ENCODE measurements around the gene RASGEF1C. TPM values are rescaled to one million over a fixed set of nuclear protein-coding genes. Genes with fewer than 3 reads are reported as not detected.

The RASGEF1C gene
- total and polyA plus RNA-seq, 10 donors = 0.06 to 1.1 (median 0.21) TPM; not detected in 6

DNA sequence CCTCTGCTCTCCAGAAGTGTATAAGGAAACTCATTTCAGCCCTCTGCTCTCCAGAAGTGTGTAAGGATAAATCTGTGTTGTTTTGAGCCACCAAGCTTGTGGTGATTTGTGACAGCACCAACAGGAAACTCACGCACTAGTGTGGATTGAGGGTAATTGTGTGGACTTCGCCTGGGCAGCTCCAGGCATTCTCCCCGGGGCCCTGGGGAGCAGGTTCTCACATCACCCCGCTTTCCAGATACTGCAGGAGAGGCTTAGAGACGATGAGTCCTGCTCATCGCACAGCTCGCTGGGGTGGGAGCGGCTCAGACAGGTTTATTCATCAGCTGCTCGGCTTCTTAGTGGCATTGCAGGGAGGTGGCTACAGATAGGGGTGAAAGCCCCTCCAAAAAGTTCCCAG lies 99.1 kb downstream of the RASGEF1C start:
- TF ChIP-seq POLR2A (IDR thresholded peaks at IDR 0.05) (no peak), POLR2AphosphoS5 (IDR thresholded peaks at IDR 0.05) (no peak)
- TF ChIP-seq, protein P1, sequence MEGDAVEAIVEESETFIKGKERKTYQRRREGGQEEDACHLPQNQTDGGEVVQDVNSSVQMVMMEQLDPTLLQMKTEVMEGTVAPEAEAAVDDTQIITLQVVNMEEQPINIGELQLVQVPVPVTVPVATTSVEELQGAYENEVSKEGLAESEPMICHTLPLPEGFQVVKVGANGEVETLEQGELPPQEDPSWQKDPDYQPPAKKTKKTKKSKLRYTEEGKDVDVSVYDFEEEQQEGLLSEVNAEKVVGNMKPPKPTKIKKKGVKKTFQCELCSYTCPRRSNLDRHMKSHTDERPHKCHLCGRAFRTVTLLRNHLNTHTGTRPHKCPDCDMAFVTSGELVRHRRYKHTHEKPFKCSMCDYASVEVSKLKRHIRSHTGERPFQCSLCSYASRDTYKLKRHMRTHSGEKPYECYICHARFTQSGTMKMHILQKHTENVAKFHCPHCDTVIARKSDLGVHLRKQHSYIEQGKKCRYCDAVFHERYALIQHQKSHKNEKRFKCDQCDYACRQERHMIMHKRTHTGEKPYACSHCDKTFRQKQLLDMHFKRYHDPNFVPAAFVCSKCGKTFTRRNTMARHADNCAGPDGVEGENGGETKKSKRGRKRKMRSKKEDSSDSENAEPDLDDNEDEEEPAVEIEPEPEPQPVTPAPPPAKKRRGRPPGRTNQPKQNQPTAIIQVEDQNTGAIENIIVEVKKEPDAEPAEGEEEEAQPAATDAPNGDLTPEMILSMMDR (IDR thresholded peaks at IDR 0.05 in 8 of 11, conservative IDR thresholded peaks at IDR 0.05 in 3 of 11) = no peak
- peak; percentile 32 for DNase-seq
- Histone ChIP-seq H3K4me3 (no peak overlapping the region), H3K27ac (no peak overlapping the region), H3K27me3 (replicated peaks in 1 of 7) (peaks cover 0 to 27% (median 0%) of the 10 kb centered on the region in 7 donors), H3K36me3 (no peaks in the 10 kb centered on the region), H3K4me1 (no peaks in the 10 kb centered on the region), H3K9me3 (peaks cover 10 to 31% (median 28%) of the 10 kb centered on the region in 8 donors)
- 75 to 85% (median 83%) methylated on average over 9 of the region's 9 CpGs for WGBS, 5 donors
- intact Hi-C loops (cut with DNase I; ENCODE audit: low total_unique reads) = no loop called here

DNA sequence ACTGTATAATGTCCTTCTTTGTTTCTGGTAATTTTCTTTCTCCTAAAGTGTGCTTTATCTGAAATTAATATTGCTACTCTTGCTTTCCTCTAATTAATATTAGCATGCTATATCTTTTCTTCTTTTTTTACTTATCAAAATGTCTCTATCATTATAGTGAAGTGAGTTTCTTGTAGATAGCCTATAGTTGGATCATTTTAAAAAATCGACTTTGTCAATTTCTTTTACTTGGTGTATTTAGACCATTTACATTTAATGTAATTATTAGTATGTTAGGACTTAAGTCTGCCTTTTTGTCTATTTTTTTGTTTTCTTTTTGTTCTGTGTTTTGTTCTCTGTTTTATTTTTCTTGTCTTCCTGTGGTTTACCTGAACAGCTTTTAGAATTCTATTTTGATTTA lies 102.0 kb downstream of the RASGEF1C start:
- Histone ChIP-seq H3K36me3 (no peaks in the 10 kb centered on the region), H3K9me3 (peaks cover 10 to 34% (median 28%) of the 10 kb centered on the region in 8 donors), H3K4me1 (no peaks in the 10 kb centered on the region), H3K4me3 (no peak overlapping the region), H3K27me3 (replicated peaks in 1 of 7) (peaks cover 0 to 10% (median 0%) of the 10 kb centered on the region in 7 donors), H3K27ac (no peak overlapping the region)
- 82 to 91% (median 88%) methylated on average over 1 of the region's 1 CpG for WGBS, 5 donors
- no peak for DNase-seq
- no peak for TF ChIP-seq POLR2A (IDR thresholded peaks at IDR 0.05)
- TF ChIP-seq, protein P1 (IDR thresholded peaks at IDR 0.05 in 8 of 11, conservative IDR thresholded peaks at IDR 0.05 in 3 of 11) = no peak
- no peak for TF ChIP-seq POLR2AphosphoS5 (IDR thresholded peaks at IDR 0.05)
- intact Hi-C loops (cut with DNase I; ENCODE audit: low total_unique reads) = no loop called here

DNA sequence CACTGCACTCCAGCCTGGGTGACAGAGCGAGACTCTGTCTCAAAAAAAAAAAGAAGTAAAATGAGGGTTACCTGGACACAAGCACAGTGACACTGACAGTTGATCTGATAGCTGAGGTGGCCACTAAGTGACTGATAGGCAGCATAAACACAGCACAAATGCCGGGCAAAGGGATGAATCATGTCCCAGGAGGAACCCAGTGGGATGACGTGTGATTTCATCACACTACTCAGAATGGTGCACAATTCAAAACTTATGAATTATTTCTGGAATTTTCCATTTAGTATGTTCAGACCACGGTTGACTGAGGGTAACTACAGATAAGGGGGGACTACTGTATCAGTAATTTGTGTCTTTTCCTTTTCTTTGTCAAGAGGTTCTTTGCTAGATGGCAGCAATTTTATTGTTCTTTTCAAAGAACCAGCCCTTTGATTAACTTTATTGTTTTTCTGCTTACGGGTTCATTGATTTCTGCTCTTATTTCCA lies 103.1 kb downstream of the RASGEF1C start:
- 84 to 90% (median 87%) methylated on average over 5 of the region's 5 CpGs for WGBS, 5 donors
- intact Hi-C loops (cut with DNase I; ENCODE audit: low total_unique reads) = no loop called here
- TF ChIP-seq, protein P1 (IDR thresholded peaks at IDR 0.05 in 8 of 11, conservative IDR thresholded peaks at IDR 0.05 in 3 of 11) = no peak
- Histone ChIP-seq H3K36me3 (no peaks in the 10 kb centered on the region), H3K9me3 (peaks cover 10 to 34% (median 28%) of the 10 kb centered on the region in 8 donors), H3K27me3 (replicated peaks in 1 of 7) (peaks cover 0 to 10% (median 0%) of the 10 kb centered on the region in 7 donors), H3K4me3 (no peak overlapping the region), H3K4me1 (no peaks in the 10 kb centered on the region), H3K27ac (no peak overlapping the region)
- DNase-seq = peak; percentile 6

DNA sequence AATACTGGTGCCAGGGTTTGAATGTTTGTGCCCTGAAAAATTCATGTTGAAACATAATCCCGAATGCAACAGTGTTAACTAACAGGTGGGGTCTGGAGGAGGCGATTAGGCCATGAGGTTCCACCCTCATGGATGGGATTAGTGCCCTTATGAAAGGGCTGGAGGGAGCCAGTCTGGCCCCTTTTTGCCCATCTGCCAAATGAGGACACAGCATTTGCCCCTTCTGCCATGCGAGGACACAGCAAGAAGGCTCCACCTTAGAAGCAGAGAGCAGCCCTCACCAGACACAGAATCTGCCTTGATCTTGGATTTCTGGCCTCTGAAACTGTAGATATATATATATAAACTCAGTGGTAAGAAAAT lies 104.9 kb downstream of the RASGEF1C start:
- Histone ChIP-seq H3K4me1 (no peaks in the 10 kb centered on the region), H3K9me3 (peaks cover 10 to 34% (median 28%) of the 10 kb centered on the region in 8 donors), H3K27ac (no peak overlapping the region), H3K36me3 (no peaks in the 10 kb centered on the region), H3K4me3 (no peak overlapping the region), H3K27me3 (replicated peaks in 1 of 7) (peaks cover 0 to 10% (median 0%) of the 10 kb centered on the region in 7 donors)
- peak; percentile 18 for DNase-seq
- WGBS, 5 donors = 86 to 98% (median 95%) methylated on average over 3 of the region's 3 CpGs
- intact Hi-C loops (cut with DNase I; ENCODE audit: low total_unique reads) = no loop called here
- TF ChIP-seq, protein P1 (IDR thresholded peaks at IDR 0.05 in 8 of 11, conservative IDR thresholded peaks at IDR 0.05 in 3 of 11) = no peak
- no peak for TF ChIP-seq POLR2A (IDR thresholded peaks at IDR 0.05)
- TF ChIP-seq POLR2AphosphoS5 (IDR thresholded peaks at IDR 0.05) = no peak
